HG02852 (cell line): ENCODE results near the gene EPAS1.

Experiments used
- ATAC-seq: cut with Tn5 transposase; IDR thresholded peaks from one replicate; pipeline ENCODE4 v1.9.1; 2021; ENCODE audit warnings: mild to moderate bottlenecking, moderate library complexity; ENCODE audit not compliant: unreplicated experiment

Gene EPAS1

GRCh38 chr2:46318579-46319460, 21.6 kb downstream of the EPAS1 start:
- no peak for ATAC-seq

- no peak for ATAC-seq
These were observed 22.5 kb downstream of the EPAS1 start for GRCh38 chr2:46319711-46320110.

- no peak for ATAC-seq
These were observed 22.9 kb downstream of the EPAS1 start for GRCh38 chr2:46320141-46320567.

DNA sequence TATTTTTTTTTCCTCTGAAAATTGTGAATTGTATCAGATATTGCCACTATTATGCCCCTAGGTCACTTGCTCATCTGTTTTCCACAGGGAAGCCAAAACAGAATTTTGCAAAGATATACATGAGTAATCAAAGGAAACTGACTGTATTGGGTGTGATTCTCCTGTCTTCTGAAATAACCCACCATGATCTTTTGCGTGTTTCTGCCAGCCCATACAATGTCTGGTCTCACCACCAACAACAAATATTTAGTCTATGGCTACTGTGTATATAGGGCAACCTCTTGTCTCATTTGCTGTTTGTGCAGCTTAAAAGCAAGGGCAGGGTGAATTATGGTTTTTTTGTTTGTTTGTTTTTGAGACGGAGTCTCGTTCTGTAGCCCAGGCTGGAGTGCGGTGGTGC, 26.5 kb downstream of the EPAS1 start:
- ATAC-seq: no peak

- no peak for ATAC-seq
These were observed 28.1 kb downstream of the EPAS1 start for GRCh38 chr2:46325182-46325928.

DNA sequence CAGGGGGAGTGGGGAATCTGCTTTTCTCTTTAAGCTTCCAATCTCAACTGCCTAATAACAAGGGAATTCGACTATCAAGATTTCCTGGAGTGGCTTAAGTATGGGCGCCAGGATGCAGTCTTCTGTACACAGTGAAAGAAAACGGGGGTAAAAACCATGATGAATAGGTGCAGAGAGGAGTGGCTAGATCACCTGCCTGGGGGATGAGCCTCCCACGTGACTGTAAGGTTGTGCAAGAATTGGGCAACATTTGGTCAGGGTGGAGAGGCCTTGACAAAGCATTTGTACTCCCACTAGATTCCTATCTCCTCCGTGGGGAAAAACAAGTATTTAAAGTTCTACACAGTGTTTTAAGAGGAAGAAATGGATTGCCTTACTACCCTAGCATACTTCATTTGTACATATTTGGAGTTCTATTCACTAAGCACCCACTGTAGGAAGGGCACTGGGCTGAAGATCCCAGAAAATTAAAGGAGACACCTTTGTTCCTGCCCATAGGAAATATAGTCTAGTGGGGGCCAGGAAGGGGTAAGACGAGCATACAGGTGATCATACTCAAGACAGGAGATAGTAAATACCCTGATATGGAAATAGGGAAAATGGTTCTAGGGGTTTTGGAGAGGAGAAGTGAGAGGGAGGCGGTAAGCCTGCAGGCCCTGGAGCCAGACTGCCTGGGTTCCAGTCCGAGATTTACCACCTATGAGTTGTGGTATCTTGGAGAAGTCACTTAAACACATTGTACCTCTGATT, 29.2 kb downstream of the EPAS1 start:
- ATAC-seq: no peak

GRCh38 chr2:46327627-46328026, 30.4 kb downstream of the EPAS1 start:
- no peak for ATAC-seq

- ATAC-seq: no peak
These were observed 31.1 kb downstream of the EPAS1 start for GRCh38 chr2:46328291-46328690.

GRCh38 chr2:46328829-46329228, 31.6 kb downstream of the EPAS1 start:
- ATAC-seq: no peak

DNA sequence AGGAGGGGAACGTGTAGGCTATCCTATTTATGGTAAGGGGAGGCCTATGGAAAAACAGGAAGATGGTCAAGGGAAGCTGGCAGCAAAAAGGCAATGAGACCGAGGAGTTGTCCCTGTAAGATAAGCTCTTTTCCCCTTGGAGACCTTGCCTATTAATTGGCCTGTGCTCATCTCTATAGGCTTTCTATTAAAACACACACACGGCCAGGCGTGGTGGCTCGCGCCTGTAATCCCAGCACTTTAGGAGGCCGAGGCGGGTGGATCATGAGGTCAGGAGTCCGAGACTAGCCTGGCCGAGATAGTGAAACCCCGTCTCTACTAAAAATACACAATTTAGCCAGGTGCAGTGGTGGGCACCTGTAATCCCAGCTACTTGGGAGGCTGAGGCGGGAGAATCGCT, 32.1 kb downstream of the EPAS1 start:
- ATAC-seq: no peak

DNA sequence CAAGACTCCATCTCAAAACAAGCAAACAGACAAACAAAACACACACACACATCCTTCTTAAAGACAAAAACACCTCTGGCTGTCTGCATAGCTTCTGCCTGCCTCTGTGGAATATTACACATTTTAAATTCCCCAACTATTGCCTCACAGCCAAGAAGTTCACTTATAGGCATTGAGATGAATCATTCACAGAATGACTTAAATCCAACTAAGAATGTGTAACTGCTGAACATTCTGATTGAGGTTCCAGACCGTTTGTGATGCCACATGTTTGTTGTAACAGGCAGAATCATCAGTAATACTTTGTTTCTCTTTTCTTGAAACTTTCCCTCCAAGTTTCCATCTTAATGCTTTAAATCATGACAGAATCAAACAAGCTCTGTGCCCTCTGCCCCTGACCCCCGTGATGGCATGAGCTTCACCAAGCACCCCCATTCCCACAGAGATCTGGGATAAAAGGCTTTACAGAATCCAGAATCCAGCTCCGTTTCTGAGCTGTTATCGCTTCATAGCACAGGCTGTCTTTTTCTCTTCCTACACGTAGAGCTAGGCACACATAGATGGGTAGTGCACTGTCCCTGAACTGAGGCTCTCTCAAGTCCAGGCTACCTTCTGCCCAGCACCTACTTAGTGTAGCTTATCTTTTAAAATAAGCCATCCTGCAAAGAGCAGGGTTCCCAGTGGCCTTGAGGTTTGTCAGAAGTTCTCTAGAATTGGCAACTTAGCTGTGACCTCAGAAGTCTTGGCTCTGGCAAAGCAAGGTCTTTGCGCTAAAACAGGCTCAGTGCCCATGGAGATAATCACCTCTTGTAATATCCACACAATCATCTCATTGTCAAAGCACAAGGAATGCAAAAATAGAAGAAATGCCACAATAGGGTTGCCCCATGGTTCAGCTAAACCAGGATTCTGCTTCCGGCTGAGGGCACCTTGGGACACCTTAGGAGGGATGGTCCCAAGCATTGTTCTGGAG, 32.9 kb downstream of the EPAS1 start:
- no peak for ATAC-seq

- ATAC-seq: no peak
These were observed 34.0 kb downstream of the EPAS1 start for GRCh38 chr2:46331109-46331766.

DNA sequence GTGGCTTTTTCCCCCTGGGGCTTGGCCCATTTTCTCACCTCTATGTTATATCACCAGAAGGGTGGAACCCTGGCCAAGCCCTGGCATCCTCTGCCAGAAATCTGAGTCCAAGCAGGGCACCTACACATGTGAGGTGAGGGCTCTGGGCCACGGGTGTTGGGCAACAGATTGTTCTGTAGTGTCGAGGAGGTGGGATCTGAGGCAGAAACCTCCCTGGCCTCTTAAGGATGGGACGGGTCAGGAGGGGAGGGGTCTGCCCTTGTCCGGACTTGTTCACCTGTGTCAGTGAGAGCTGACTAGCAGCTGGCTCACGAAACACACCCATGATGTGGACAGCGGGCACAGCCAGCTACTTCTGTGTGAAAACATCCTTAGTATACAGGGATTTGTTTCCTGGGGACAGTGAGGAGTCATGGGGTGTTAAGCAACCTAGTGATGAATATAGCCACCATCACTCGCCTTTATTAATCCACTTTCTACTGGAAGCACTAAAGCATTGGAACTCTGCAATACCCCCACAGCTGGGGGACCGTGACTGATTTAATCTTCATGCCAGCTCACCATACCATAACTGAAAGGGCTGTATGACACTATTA, 35.6 kb downstream of the EPAS1 start:
- ATAC-seq: no peak

DNA sequence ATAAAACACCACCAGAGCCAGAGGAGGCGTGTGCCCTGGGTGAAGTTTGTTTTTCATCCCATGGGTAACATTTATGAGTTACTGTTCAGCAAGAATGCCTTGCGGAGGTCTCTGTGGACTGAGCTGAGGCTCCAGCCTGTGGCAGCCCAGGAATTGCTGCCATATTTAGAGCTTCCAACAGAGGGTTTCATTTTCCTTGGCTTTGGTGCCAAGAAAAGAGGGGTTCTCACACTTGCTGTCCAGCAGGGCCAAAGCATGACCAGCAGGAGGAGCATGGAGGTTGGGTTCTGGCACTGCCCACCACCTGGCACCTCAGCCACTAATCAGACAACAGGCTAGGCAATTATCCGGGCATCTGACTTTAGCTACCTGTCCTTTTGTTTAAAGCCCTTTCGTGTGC, 36.7 kb downstream of the EPAS1 start:
- ATAC-seq: no peak

- ATAC-seq: no peak
These were observed 37.4 kb downstream of the EPAS1 start for GRCh38 chr2:46334389-46335271.

DNA sequence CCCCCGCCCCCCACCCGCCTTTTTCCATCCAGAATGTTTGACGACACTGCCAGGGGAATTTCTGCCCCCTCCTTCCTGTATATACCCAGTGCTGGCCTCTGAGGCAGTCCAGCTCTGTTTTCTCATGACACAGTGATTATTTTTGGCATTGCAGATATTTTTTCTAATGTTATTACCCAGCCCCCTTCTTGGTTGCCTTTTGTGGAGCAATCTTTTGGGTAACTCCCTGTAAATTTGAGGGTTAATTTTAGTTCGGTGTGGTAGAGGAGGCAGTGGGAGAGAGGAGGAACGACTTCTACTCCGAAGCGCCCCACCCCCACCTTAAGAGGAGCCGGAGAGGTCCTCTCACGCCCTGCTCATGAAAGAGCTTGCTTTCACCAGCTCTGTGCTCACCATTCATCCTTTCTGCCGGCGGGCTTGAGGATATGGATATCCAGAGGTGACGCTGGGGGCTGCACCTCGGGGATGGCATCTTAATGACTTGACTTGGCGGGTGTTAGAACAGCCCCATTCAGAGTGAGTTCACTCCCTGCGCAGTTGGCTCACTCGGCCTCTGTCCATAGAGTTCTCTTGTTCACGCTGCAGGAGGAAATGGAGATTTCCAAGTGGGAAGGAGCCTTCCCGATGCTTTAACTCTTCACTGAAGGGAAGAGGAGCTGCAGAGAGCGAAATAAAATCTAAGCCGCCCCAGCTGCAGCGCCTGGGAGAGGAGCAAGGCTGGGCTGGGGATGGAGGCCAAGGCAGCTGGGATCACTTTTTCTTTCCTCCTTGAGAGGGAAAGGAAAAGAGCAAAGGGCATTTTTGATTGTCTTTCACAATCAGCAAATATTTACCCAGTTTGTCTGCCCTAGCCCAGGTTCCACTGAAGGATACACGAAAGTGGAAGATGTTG, 38.4 kb downstream of the EPAS1 start:
- ATAC-seq: no peak

DNA sequence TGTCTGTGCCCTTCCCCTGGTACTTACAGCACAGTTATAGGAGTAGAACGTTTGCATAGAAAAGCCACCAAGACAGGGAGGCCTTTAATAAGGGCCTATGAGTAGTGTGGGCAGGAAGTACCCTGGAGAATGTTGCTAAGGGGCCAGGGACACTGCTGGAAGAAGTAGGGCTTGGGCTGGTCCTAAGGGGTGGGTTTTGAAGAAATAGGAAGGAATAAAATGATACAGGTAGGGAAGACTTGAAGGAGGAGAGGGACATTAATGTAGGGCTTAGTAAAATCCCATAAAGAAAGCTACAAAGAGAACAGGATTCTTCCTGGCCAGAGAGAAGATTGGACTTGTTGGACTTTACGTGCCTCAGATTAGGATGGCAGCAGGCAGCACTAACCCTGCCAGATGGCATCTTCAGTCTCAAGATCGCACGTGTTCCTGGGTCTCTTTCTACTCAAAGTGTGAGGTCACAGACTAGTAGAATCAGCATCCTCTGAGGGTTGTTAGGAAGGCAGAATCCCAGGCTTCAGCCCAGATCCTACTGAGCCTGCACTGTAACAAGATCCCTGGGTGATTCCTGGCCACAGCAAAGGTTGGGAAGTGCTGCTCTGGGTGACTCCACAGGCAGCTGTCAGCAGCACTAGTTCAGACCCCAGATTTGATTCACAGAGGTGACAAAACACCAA, 39.2 kb downstream of the EPAS1 start:
- ATAC-seq: no peak
